HUES64 (cell line): Measurements from ENCODE around the gene ARHGEF9.

Source experiments
- H3K27ac ChIP-seq: 2 replicates; pipeline ENCODE4 v1.7.0; 2013; ENCODE audit warnings: low read depth, low read length, inconsistent platforms
- H3K27me3 ChIP-seq: 2 replicates; pipeline ENCODE4 v1.6.1; 2013; ENCODE audit warnings: mild to moderate bottlenecking, low read length; ENCODE audit not compliant: insufficient read depth
- H3K36me3 ChIP-seq: 2 replicates; pipeline ENCODE4 v1.6.1; 2013; ENCODE audit warnings: mild to moderate bottlenecking, low read length; ENCODE audit not compliant: insufficient read depth
- H3K4me1 ChIP-seq: 2 replicates; pipeline ENCODE4 v1.6.1; 2013; ENCODE audit warnings: mild to moderate bottlenecking, low read length, moderate library complexity; ENCODE audit not compliant: insufficient read depth
- H3K4me3 ChIP-seq: 2 replicates; pipeline ENCODE4 v1.5.1; 2013; ENCODE audit warnings: mild to moderate bottlenecking, low read length, moderate library complexity
- H3K9ac ChIP-seq: 2 replicates; pipeline ENCODE4 v1.6.1; 2013; ENCODE audit warnings: mild to moderate bottlenecking, low read depth, low read length
- H3K9me3 ChIP-seq: 2 replicates; pipeline ENCODE4 v1.6.1; 2013; ENCODE audit warnings: low read depth, low read length; ENCODE audit not compliant: insufficient read depth
- WGBS: fragments of 150-250, 120-280 bp; methylation state at CpG from one replicate; pipeline ENCODE4 v1.1.7; 2013; ENCODE audit warnings: missing lambda C conversion rate; 5-methylcytosine and 5-hydroxymethylcytosine counted together

ARHGEF9 gene

GRCh38 chrX:63768760-63769159, 16.3 kb downstream of the ARHGEF9 start:
- Histone ChIP-seq H3K9me3 (peaks cover 8% of the 10 kb centered on the region; the same call in 1 of the 2 replicates), H3K27ac (no peak overlapping the region), H3K4me3 (no peak overlapping the region), H3K9ac (no peak overlapping the region), H3K4me1 (no peaks in the 10 kb centered on the region), H3K27me3 (no peaks in the 10 kb centered on the region), H3K36me3 (no peaks in the 10 kb centered on the region; the same call in 1 of the 2 replicates)
- 91% methylated on average over 1 of the region's 2 CpGs for WGBS

GRCh38 chrX:63765712-63766111, 19.3 kb downstream of the ARHGEF9 start:
- WGBS: 100% methylated on average over 2 of the region's 4 CpGs
- no peaks in the 10 kb centered on the region; the same call in 1 of the 2 replicates for H3K36me3 ChIP-seq
- H3K4me3 ChIP-seq: no peak overlapping the region
- H3K9ac ChIP-seq: no peak overlapping the region
- no peaks in the 10 kb centered on the region for H3K4me1 ChIP-seq
- no peak overlapping the region for H3K27ac ChIP-seq
- peaks cover 8% of the 10 kb centered on the region; the same call in 1 of the 2 replicates for H3K9me3 ChIP-seq
- H3K27me3 ChIP-seq: no peaks in the 10 kb centered on the region

GRCh38 chrX:63764946-63765345, 20.1 kb downstream of the ARHGEF9 start:
- H3K4me1 ChIP-seq: no peaks in the 10 kb centered on the region
- H3K36me3 ChIP-seq: no peaks in the 10 kb centered on the region; the same call in 1 of the 2 replicates
- no peak overlapping the region for H3K4me3 ChIP-seq
- no peak overlapping the region for H3K27ac ChIP-seq
- no peaks in the 10 kb centered on the region for H3K27me3 ChIP-seq
- WGBS: no CpG with 5 or more reads among the region's 1 CpG
- peaks cover 8% of the 10 kb centered on the region; the same call in 1 of the 2 replicates for H3K9me3 ChIP-seq
- H3K9ac ChIP-seq: no peak overlapping the region

- 100% methylated on average over 1 of the region's 1 CpG for WGBS
- Histone ChIP-seq H3K36me3 (no peaks in the 10 kb centered on the region; the same call in 1 of the 2 replicates), H3K27me3 (no peaks in the 10 kb centered on the region), H3K9me3 (no peaks in the 10 kb centered on the region), H3K27ac (no peak overlapping the region), H3K4me1 (no peaks in the 10 kb centered on the region), H3K9ac (no peak overlapping the region), H3K4me3 (no peak overlapping the region)
Observed at GRCh38 chrX:63761639-63762038, 23.4 kb downstream of the ARHGEF9 start.

GRCh38 chrX:63758011-63758410, 27.0 kb downstream of the ARHGEF9 start:
- Histone ChIP-seq H3K4me3 (no peak overlapping the region), H3K9me3 (no peaks in the 10 kb centered on the region), H3K9ac (no peak overlapping the region), H3K4me1 (peaks cover 7% of the 10 kb centered on the region; the same call in 1 of the 2 replicates), H3K27me3 (no peaks in the 10 kb centered on the region), H3K36me3 (no peaks in the 10 kb centered on the region), H3K27ac (no peak overlapping the region)
- 98% methylated on average over 2 of the region's 2 CpGs for WGBS

GRCh38 chrX:63755892-63756291, 29.1 kb downstream of the ARHGEF9 start:
- Histone ChIP-seq H3K4me3 (peak overlapping the region; percentile 46), H3K9me3 (no peaks in the 10 kb centered on the region), H3K27me3 (no peaks in the 10 kb centered on the region), H3K36me3 (no peaks in the 10 kb centered on the region), H3K4me1 (peaks cover 22% of the 10 kb centered on the region), H3K27ac (peak overlapping the region; percentile 2; the same call in 1 of the 2 replicates), H3K9ac (no peak overlapping the region)
- WGBS: 100% methylated on average over 1 of the region's 1 CpG

GRCh38 chrX:63754860-63755579, 30.0 kb downstream of the ARHGEF9 start:
- H3K4me1 ChIP-seq: peaks cover 22% of the 10 kb centered on the region
- no peaks in the 10 kb centered on the region for H3K27me3 ChIP-seq
- H3K9me3 ChIP-seq: no peaks in the 10 kb centered on the region
- peak overlapping the region; percentile 87 for H3K9ac ChIP-seq
- under 1% methylated on average over 44 of the region's 44 CpGs for WGBS
- H3K4me3 ChIP-seq: peak overlapping the region; percentile 82
- peak overlapping the region; percentile 82; the same call in 1 of the 2 replicates for H3K27ac ChIP-seq
- H3K36me3 ChIP-seq: no peaks in the 10 kb centered on the region

GRCh38 chrX:63754136-63754859, 30.7 kb downstream of the ARHGEF9 start:
- H3K9ac ChIP-seq: peak overlapping the region; percentile 87
- peak overlapping the region; percentile 82 for H3K4me3 ChIP-seq
- WGBS: 3% methylated on average over 23 of the region's 25 CpGs
- no peaks in the 10 kb centered on the region for H3K27me3 ChIP-seq
- H3K9me3 ChIP-seq: no peaks in the 10 kb centered on the region
- peak overlapping the region; percentile 82; the same call in 1 of the 2 replicates for H3K27ac ChIP-seq
- H3K4me1 ChIP-seq: peaks cover 22% of the 10 kb centered on the region
- H3K36me3 ChIP-seq: no peaks in the 10 kb centered on the region

GRCh38 chrX:63751481-63751880, 33.5 kb downstream of the ARHGEF9 start:
- Histone ChIP-seq H3K27ac (no peak overlapping the region; the same call in 1 of the 2 replicates), H3K9ac (no peak overlapping the region), H3K9me3 (no peaks in the 10 kb centered on the region), H3K4me1 (peaks cover 22% of the 10 kb centered on the region), H3K36me3 (no peaks in the 10 kb centered on the region), H3K4me3 (no peak overlapping the region), H3K27me3 (no peaks in the 10 kb centered on the region)
- 91% methylated on average over 2 of the region's 2 CpGs for WGBS

GRCh38 chrX:63750811-63751210, 34.2 kb downstream of the ARHGEF9 start:
- Histone ChIP-seq H3K36me3 (no peaks in the 10 kb centered on the region), H3K9ac (no peak overlapping the region), H3K27me3 (no peaks in the 10 kb centered on the region), H3K4me3 (no peak overlapping the region), H3K9me3 (no peaks in the 10 kb centered on the region), H3K4me1 (peaks cover 22% of the 10 kb centered on the region), H3K27ac (no peak overlapping the region; the same call in 1 of the 2 replicates)
- WGBS: 88% methylated on average over 2 of the region's 3 CpGs

GRCh38 chrX:63747331-63747730, 37.7 kb downstream of the ARHGEF9 start:
- H3K9ac ChIP-seq: no peak overlapping the region
- no peaks in the 10 kb centered on the region for H3K27me3 ChIP-seq
- no peak overlapping the region for H3K4me3 ChIP-seq
- H3K27ac ChIP-seq: no peak overlapping the region
- 95% methylated on average over 2 of the region's 2 CpGs for WGBS
- H3K9me3 ChIP-seq: no peaks in the 10 kb centered on the region
- peaks cover 14% of the 10 kb centered on the region for H3K4me1 ChIP-seq
- no peaks in the 10 kb centered on the region for H3K36me3 ChIP-seq
